Activated T-cell treated with anti-CD3 and anti-CD28 coated beads, Interleukin-2, amount 50 U/mL, for 24 hours (primary cell): Measurements from ENCODE around the gene TAF13.

Experiments
- DNase-seq: peaks from one replicate; pipeline ENCODE4 v3.0.0-alpha.2; 2020
- H3K27ac Mint-ChIP-seq: 2 replicates; pipeline ENCODE4 v1.8.0; 2020; ENCODE audit warnings: mild to moderate bottlenecking, mixed read lengths
- H3K27me3 Mint-ChIP-seq: 2 replicates; pipeline ENCODE4 v1.8.0; 2020; ENCODE audit warnings: mixed read lengths
- H3K36me3 Mint-ChIP-seq: 2 replicates; pipeline ENCODE4 v1.8.0; 2020; ENCODE audit warnings: low read depth, mixed read lengths
- H3K4me1 Mint-ChIP-seq: 2 replicates; pipeline ENCODE4 v1.8.0; 2020; ENCODE audit warnings: low read depth, mixed read lengths
- H3K4me3 Mint-ChIP-seq: 2 replicates; pipeline ENCODE4 v1.8.0; 2020; ENCODE audit warnings: mild to moderate bottlenecking, moderate library complexity, mixed read lengths
- H3K9me3 Mint-ChIP-seq: 2 replicates; pipeline ENCODE4 v1.8.0; 2020; ENCODE audit warnings: mixed read lengths

The TAF13 gene, protein sequence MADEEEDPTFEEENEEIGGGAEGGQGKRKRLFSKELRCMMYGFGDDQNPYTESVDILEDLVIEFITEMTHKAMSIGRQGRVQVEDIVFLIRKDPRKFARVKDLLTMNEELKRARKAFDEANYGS

DNA sequence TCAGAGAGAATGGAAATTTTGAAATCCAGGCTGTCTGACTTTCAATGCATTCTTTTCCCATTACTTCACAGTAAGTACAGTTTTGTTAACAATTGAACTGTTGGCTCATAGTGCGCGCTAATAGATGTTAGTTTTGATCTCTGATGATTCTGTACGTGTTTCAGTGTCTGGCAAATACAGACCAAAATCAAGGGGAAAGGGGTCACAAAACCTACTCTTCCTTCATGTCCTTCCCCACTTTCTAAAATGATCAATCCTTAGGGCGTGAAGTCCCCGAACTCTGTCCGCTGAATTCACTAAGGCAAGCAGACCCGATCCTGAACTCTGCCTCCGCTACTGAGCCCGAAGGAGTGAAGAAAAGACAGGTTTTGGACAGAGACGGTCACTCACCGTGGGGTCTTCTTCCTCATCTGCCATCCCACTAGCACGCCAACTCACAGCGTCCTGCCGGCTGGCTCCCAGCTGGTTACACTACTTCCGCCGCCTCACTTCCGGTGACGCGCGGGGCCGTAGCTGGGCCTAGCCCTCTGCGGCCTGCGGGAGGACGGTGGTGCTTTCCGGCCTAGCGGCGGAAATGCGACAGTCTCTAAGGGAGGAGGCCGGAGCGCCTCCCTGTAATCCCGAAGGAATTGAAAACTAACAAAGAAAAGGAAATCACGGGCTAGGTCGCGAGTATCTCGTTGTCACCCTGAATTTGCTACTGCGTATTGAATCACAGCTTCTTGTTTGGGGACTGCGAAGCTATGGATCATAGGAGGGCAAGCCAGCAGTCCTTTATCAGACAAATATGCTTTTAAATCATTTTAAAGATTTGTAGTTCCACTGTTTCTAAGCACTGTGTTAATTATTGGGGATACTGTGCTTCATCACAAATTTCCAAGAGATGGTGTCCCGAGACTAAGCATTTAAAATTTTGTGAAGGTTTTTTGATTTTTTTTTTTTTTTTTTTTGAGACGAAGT is at the start of gene TAF13:
TAF13 (minus strand) TSS at position 473 of the 960 bp plus-strand sequence; CDS start at position 417, 56 bp downstream.
- no peaks in the 10 kb centered on the region for H3K9me3 Mint-ChIP-seq
- H3K4me3 Mint-ChIP-seq = peak within 1 kb of the TSS; percentile 100
- no peaks in the 10 kb centered on the region for H3K27me3 Mint-ChIP-seq
- H3K36me3 Mint-ChIP-seq = peaks cover 29% of the 10 kb centered on the region
- DNase-seq = peak; percentile 91
- H3K4me1 Mint-ChIP-seq = peaks cover 16% of the 10 kb centered on the region
- peak within 1 kb of the TSS; percentile 96 for H3K27ac Mint-ChIP-seq

- H3K36me3 Mint-ChIP-seq = no peaks in the 10 kb centered on the region
- H3K27ac Mint-ChIP-seq = no peak overlapping the region
- DNase-seq = no peak
- no peak overlapping the region for H3K4me3 Mint-ChIP-seq
- no peaks in the 10 kb centered on the region for H3K27me3 Mint-ChIP-seq
- no peaks in the 10 kb centered on the region for H3K9me3 Mint-ChIP-seq
- peaks cover 18% of the 10 kb centered on the region for H3K4me1 Mint-ChIP-seq
Measured at GRCh38 chr1:109120356-109120755, 44.6 kb upstream of the TAF13 start.

- H3K36me3 Mint-ChIP-seq = no peaks in the 10 kb centered on the region
- no peak overlapping the region for H3K4me3 Mint-ChIP-seq
- no peaks in the 10 kb centered on the region for H3K9me3 Mint-ChIP-seq
- no peak for DNase-seq
- H3K27ac Mint-ChIP-seq = no peak overlapping the region
- peaks cover 2% of the 10 kb centered on the region for H3K27me3 Mint-ChIP-seq
- H3K4me1 Mint-ChIP-seq = peaks cover 37% of the 10 kb centered on the region
Measured at GRCh38 chr1:109118089-109118488, 42.3 kb upstream of the TAF13 start.

GRCh38 chr1:109116286-109116685 is 40.5 kb upstream of the TAF13 start:
- H3K4me1 Mint-ChIP-seq = peaks cover 46% of the 10 kb centered on the region
- H3K27ac Mint-ChIP-seq = peak overlapping the region; percentile 86
- H3K9me3 Mint-ChIP-seq = no peaks in the 10 kb centered on the region
- H3K36me3 Mint-ChIP-seq = no peaks in the 10 kb centered on the region
- H3K4me3 Mint-ChIP-seq = no peak overlapping the region
- H3K27me3 Mint-ChIP-seq = peaks cover 2% of the 10 kb centered on the region
- no peak for DNase-seq

- H3K27me3 Mint-ChIP-seq = peaks cover 2% of the 10 kb centered on the region
- DNase-seq = no peak
- peak overlapping the region; percentile 1 for H3K4me3 Mint-ChIP-seq
- peaks cover 46% of the 10 kb centered on the region for H3K4me1 Mint-ChIP-seq
- no peaks in the 10 kb centered on the region for H3K9me3 Mint-ChIP-seq
- H3K27ac Mint-ChIP-seq = peak overlapping the region; percentile 86
- H3K36me3 Mint-ChIP-seq = no peaks in the 10 kb centered on the region
Measured at GRCh38 chr1:109115685-109116084, 39.9 kb upstream of the TAF13 start.

DNA sequence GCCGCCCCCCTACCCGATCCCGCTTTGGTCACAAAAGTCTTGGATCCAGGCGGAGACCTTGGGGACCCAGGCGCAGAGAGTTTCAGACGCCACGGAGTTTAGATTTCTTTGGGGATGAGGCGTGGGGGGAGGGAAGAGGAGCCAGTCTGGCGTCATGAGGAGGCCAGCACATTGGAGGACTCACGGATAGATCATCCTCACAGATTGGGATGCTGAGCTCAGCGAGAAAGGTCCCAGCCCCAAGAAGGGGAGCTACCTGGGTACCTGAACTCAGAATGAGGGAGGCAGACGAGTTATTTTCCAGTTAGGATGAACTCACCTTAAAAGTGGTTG is 38.5 kb upstream of the TAF13 start:
- no peak for DNase-seq
- Mint-ChIP-seq H3K27me3 (peaks cover 2% of the 10 kb centered on the region), H3K27ac (peak overlapping the region; percentile 67), H3K36me3 (no peaks in the 10 kb centered on the region), H3K4me3 (peak overlapping the region; percentile 81), H3K9me3 (no peaks in the 10 kb centered on the region), H3K4me1 (peaks cover 53% of the 10 kb centered on the region)

DNA sequence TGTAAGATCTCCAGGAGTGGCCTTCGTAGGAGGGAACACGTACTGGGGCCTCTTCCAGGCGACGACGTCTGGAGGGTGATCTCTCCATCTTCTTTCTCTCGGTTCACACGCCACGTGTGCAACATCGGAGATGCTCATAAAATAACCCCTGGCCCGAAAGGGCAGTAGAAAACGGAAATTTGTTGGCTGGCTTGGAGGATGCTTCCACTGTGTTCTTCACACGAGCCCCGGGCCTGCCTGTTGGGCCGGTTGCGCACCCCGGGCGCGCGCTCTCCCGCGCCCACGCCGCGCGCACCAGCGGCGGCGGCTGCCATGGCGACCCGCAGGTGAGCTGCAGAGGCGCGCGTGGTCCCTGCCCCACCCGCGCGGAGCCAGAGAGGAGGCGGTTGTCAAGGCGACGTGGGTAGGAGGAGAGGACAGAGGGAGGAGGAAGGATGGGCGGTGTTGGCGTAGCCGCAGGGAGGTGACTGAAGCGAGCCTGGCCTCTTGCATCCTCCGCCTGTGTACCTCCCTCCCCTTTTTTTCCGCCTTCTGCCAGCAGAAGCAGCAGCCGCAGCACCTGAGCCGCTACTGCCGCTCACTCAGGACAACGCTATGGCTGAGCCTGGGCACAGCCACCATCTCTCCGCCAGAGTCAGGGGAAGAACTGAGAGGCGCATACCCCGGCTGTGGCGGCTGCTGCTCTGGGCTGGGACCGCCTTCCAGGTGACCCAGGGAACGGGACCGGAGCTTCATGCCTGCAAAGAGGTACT is 38.0 kb upstream of the TAF13 start, which contains the start of gene ELAPOR1:
ELAPOR1 (plus strand) TSS at position 526 of the 752 bp plus-strand sequence; CDS start at position 595, 69 bp downstream.
- H3K9me3 Mint-ChIP-seq = no peaks in the 10 kb centered on the region
- H3K27me3 Mint-ChIP-seq = peaks cover 2% of the 10 kb centered on the region
- H3K4me1 Mint-ChIP-seq = peaks cover 53% of the 10 kb centered on the region
- DNase-seq = peak; percentile 83
- H3K4me3 Mint-ChIP-seq = peak within 1 kb of the TSS; percentile 81
- peak within 1 kb of the TSS; percentile 67 for H3K27ac Mint-ChIP-seq
- no peaks in the 10 kb centered on the region for H3K36me3 Mint-ChIP-seq

GRCh38 chr1:109112652-109113285 is 37.0 kb upstream of the TAF13 start:
- Mint-ChIP-seq H3K27me3 (peaks cover 2% of the 10 kb centered on the region), H3K9me3 (no peaks in the 10 kb centered on the region), H3K36me3 (no peaks in the 10 kb centered on the region), H3K27ac (peak overlapping the region; percentile 65), H3K4me1 (peaks cover 53% of the 10 kb centered on the region), H3K4me3 (peak overlapping the region; percentile 81)
- DNase-seq = peak; percentile 91

DNA sequence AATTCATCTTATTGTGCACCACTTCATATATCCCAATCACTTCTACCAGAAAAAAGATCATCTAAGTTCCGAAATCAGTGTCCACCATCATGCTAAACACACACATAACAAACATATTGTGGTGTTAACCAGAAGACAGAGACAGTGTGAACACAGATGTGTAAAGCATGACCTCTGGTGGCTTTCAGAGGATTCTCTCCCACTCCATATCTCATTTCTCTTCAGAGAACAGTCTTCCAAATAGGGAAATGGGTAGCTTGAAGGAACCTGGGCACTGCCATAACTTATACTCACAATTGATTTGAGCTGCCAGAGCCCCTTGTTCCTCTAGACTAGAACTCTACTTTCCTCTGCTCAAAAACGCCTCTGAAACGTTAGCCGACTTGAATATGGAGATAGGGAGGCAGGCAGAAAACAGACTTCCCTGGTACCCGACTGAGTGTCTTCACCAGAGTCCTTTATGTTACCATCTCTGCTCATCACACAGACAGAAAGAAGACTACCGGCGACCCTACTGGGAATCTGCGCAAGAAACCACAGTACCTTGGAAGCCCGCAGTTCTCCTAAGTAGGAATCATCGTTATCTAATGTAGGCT is 36.4 kb upstream of the TAF13 start:
- Mint-ChIP-seq H3K4me1 (peaks cover 51% of the 10 kb centered on the region), H3K4me3 (peak overlapping the region; percentile 81), H3K27me3 (peaks cover 2% of the 10 kb centered on the region), H3K27ac (no peak overlapping the region), H3K36me3 (no peaks in the 10 kb centered on the region), H3K9me3 (no peaks in the 10 kb centered on the region)
- no peak for DNase-seq

- H3K4me3 Mint-ChIP-seq = no peak overlapping the region
- H3K4me1 Mint-ChIP-seq = peaks cover 47% of the 10 kb centered on the region
- H3K9me3 Mint-ChIP-seq = no peaks in the 10 kb centered on the region
- no peak for DNase-seq
- no peaks in the 10 kb centered on the region for H3K36me3 Mint-ChIP-seq
- H3K27ac Mint-ChIP-seq = no peak overlapping the region
- peaks cover 2% of the 10 kb centered on the region for H3K27me3 Mint-ChIP-seq
Measured at GRCh38 chr1:109111386-109112055, 35.7 kb upstream of the TAF13 start.

DNA sequence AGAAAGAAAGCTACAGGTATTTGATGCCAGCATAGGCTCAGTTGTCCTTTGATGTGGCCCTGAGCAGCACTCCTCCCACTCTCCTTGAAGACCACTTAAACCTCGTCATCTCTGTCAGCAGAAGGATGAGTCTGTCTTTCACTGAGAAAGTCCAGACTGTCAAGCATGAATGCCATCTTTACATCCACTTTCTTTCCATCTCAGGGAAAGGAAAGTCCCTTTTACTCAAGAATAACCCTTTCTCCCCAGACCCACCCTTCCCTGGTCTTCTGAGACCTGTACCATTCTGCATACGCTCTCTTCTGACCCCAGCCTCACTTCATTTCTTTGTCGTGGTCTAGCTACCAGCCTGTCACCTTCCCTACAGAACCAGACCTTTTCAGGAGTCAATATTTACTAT is 34.1 kb upstream of the TAF13 start:
- H3K4me3 Mint-ChIP-seq = no peak overlapping the region

GRCh38 chr1:109107785-109108184 is 32.0 kb upstream of the TAF13 start:
- no peaks in the 10 kb centered on the region for H3K9me3 Mint-ChIP-seq
- H3K4me1 Mint-ChIP-seq = peaks cover 23% of the 10 kb centered on the region
- DNase-seq = no peak
- peaks cover 17% of the 10 kb centered on the region for H3K36me3 Mint-ChIP-seq
- H3K27me3 Mint-ChIP-seq = no peaks in the 10 kb centered on the region
- H3K4me3 Mint-ChIP-seq = no peak overlapping the region
- no peak overlapping the region for H3K27ac Mint-ChIP-seq

More for the DNA sequence above, 34.1 kb upstream of the TAF13 start:
- no peak for DNase-seq
- Mint-ChIP-seq H3K4me1 (peaks cover 35% of the 10 kb centered on the region), H3K27me3 (peaks cover 2% of the 10 kb centered on the region), H3K36me3 (peaks cover under 1% of the 10 kb centered on the region), H3K27ac (no peak overlapping the region), H3K9me3 (no peaks in the 10 kb centered on the region)

DNA sequence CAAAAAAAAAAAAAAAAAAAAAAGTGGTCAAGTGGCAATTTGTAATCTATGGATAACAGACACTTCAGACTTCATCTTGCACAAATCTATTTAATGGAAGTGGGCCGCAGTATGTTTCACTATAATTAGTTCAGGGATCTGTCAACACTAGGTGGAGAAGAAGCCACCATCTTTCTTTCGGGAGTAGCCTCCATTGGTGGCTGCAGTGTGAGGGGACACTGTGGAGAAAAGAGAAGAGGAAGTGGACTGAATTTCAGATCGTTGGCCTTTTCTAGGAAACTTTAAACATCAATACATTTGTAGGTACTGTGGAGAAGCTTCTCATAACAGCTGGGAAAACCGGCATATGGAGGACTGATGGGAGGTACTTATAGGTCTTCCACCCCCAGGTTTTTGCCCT is 30.1 kb upstream of the TAF13 start:
- H3K9me3 Mint-ChIP-seq = no peaks in the 10 kb centered on the region
- H3K4me3 Mint-ChIP-seq = no peak overlapping the region
- H3K27ac Mint-ChIP-seq = no peak overlapping the region
- DNase-seq = no peak
- peaks cover 36% of the 10 kb centered on the region for H3K36me3 Mint-ChIP-seq
- H3K4me1 Mint-ChIP-seq = peaks cover 21% of the 10 kb centered on the region
- no peaks in the 10 kb centered on the region for H3K27me3 Mint-ChIP-seq
